ENCODE results near the gene SRRM1. TPM values are rescaled to one million over a fixed set of nuclear protein-coding genes. Genes with fewer than 3 reads are reported as not detected.

SRRM1 gene
- total and polyA plus RNA-seq, 10 of the 15 experiments (the other 5 are each of a cell fraction or from before 2014, with no cell fraction given), result 36.8 to 285 (median 126) TPM

DNA sequence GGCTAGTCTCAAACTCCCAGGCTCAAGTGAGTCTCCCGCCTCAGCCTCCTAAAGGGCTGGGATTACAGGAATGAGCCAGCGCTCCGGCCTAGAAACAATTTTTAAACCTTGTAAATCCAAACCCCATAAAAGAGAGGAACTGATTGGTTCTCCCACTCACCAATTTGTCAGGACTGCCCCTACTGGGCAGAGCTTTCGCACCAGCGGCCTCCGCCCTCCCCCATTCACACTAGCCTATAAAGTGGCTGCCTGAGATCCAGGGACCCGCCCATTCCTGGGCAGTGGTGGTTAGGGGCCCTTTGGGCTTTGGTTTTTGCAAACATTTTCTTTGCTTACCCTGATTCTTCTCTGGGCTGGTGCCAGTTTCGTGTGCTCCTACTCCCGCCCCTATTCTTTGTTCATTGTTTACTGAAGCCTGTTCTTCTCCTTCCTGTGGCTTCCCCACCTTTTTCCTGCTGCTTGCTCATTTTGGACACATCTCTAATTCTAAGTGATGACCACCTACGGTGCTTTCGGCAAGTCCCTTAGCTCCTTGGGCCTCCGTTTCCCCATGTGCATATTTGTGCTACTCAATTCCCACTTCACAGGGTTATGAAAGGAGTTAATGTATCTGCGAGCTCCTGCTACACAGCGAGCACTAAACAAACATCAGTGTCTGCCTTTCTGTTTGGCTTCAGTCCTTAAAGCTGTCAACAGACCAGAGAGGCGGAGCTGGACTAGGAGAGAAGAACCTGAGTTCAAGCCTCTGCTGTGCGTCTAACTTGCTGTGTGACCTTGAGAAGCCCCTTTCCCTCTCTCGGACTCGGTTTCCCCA lies 62.4 kb downstream of the SRRM1 start:
- Histone ChIP-seq H2AFZ (ENCODE audit: control insufficient read depth, low read depth, low read length) (peak overlapping the region; percentile 33), H3K27ac (ENCODE audit: control insufficient read depth, insufficient read depth) (no peak overlapping the region)
- TF ChIP-seq, protein P1, sequence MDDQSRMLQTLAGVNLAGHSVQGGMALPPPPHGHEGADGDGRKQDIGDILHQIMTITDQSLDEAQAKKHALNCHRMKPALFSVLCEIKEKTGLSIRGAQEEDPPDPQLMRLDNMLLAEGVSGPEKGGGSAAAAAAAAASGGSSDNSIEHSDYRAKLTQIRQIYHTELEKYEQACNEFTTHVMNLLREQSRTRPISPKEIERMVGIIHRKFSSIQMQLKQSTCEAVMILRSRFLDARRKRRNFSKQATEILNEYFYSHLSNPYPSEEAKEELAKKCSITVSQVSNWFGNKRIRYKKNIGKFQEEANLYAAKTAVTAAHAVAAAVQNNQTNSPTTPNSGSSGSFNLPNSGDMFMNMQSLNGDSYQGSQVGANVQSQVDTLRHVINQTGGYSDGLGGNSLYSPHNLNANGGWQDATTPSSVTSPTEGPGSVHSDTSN (IDR thresholded peaks at IDR 0.05; ENCODE audit: insufficient replicate concordance, low read depth, low read length), result no peak
- peak; percentile 62 to 74 for TF ChIP-seq IKZF2 (IDR thresholded peaks at IDR 0.05)
- TF ChIP-seq EP300 (IDR thresholded peaks at IDR 0.05; ENCODE audit: borderline replicate concordance in 1 of 2, control insufficient read depth in 1 of 2, low read depth in 2 of 2, low read length in 2 of 2), result no peak
- no peak for TF ChIP-seq BRCA1 (IDR thresholded peaks at IDR 0.05; ENCODE audit: low read depth, low read length)
- no peak for TF ChIP-seq GABPA (IDR thresholded peaks at IDR 0.05; ENCODE audit: low read depth)
- no peak for TF ChIP-seq RBBP5 (conservative IDR thresholded peaks at IDR 0.05)
- TF ChIP-seq ZNF622 (IDR thresholded peaks at IDR 0.05), result no peak
- no peak for TF ChIP-seq MEF2B (IDR thresholded peaks at IDR 0.05; ENCODE audit: partially characterized antibody, poor library complexity, severe bottlenecking)
- no peak for TF ChIP-seq PML (IDR thresholded peaks at IDR 0.05; ENCODE audit: low read length)
- no peak for TF ChIP-seq IRF4 (IDR thresholded peaks at IDR 0.05; ENCODE audit: low read depth, low read length)
- TF ChIP-seq CREB1 (IDR thresholded peaks at IDR 0.05; ENCODE audit: low read depth), result no peak
- TF ChIP-seq NR2F1 (conservative IDR thresholded peaks at IDR 0.05), result no peak
- TF ChIP-seq TARDBP (IDR thresholded peaks at IDR 0.05; ENCODE audit: borderline replicate concordance), result no peak
- peak; percentile 42; the same call in 1 of the 2 replicates for TF ChIP-seq SPI1 (IDR thresholded peaks at IDR 0.05; ENCODE audit: borderline replicate concordance, insufficient read depth, low read depth, low read length)
- TF ChIP-seq BHLHE40 (IDR thresholded peaks at IDR 0.05; ENCODE audit: borderline replicate concordance in 1 of 2, low read depth in 2 of 2, low read length in 1 of 2), result no peak
- TF ChIP-seq RCOR1 (conservative IDR thresholded peaks at IDR 0.05; ENCODE audit: low read depth, low read length), result no peak
- TF ChIP-seq, protein P2, sequence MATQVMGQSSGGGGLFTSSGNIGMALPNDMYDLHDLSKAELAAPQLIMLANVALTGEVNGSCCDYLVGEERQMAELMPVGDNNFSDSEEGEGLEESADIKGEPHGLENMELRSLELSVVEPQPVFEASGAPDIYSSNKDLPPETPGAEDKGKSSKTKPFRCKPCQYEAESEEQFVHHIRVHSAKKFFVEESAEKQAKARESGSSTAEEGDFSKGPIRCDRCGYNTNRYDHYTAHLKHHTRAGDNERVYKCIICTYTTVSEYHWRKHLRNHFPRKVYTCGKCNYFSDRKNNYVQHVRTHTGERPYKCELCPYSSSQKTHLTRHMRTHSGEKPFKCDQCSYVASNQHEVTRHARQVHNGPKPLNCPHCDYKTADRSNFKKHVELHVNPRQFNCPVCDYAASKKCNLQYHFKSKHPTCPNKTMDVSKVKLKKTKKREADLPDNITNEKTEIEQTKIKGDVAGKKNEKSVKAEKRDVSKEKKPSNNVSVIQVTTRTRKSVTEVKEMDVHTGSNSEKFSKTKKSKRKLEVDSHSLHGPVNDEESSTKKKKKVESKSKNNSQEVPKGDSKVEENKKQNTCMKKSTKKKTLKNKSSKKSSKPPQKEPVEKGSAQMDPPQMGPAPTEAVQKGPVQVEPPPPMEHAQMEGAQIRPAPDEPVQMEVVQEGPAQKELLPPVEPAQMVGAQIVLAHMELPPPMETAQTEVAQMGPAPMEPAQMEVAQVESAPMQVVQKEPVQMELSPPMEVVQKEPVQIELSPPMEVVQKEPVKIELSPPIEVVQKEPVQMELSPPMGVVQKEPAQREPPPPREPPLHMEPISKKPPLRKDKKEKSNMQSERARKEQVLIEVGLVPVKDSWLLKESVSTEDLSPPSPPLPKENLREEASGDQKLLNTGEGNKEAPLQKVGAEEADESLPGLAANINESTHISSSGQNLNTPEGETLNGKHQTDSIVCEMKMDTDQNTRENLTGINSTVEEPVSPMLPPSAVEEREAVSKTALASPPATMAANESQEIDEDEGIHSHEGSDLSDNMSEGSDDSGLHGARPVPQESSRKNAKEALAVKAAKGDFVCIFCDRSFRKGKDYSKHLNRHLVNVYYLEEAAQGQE (IDR thresholded peaks at IDR 0.05; ENCODE audit: low read depth, low read length), result no peak
- TF ChIP-seq CBX3 (IDR thresholded peaks at IDR 0.05; ENCODE audit: borderline replicate concordance, low read depth), result no peak

More for the DNA sequence above, 62.4 kb downstream of the SRRM1 start:
- DNase-seq (ENCODE audit: low read depth, low spot score), result peak; percentile 82
- peak; percentile 99 for ATAC-seq
- no TSS peak for BruUV-seq (replicated peaks)
- Histone ChIP-seq H3K9ac (ENCODE audit: control insufficient read depth, insufficient read depth, low read length) (no peak overlapping the region), H4K20me1 (ENCODE audit: control insufficient read depth, insufficient read depth) (no peaks in the 10 kb centered on the region), H3K36me3 (ENCODE audit: control insufficient read depth in 2 of 2, insufficient read depth in 2 of 2, low read length in 1 of 2) (no peaks in the 10 kb centered on the region), H3K79me2 (ENCODE audit: control insufficient read depth, insufficient read depth, low read length) (no peaks in the 10 kb centered on the region), H3K9me3 (replicated peaks; ENCODE audit: control insufficient read depth, insufficient read depth, low read length) (no peaks in the 10 kb centered on the region), H3K4me2 (ENCODE audit: control insufficient read depth, insufficient read depth) (peak overlapping the region; percentile 52; the same call in 1 of the 2 replicates), H3K27me3 (replicated peaks in 1 of 2; ENCODE audit: control insufficient read depth in 2 of 2, insufficient read depth in 2 of 2, low read length in 1 of 2) (no peaks in the 10 kb centered on the region), H3K4me1 (ENCODE audit: control insufficient read depth, insufficient read depth, low read length) (peaks cover 3% of the 10 kb centered on the region), H3K4me3 (peak overlapping the region; percentile 8; the same call in 1 of the 2 replicates)
- FAIRE-seq, result peak; percentile 69
- ChIA-PET CTCF (interaction anchor here (0.6 to 2.5 kb wide), 6 partner anchors 17 to 799 kb away, joined by 3 to 10 read pairs (median 4); partner anchors contain the start of gene CLIC4), POLR2A (interaction anchor here (0.6 to 2.0 kb wide), 8 partner anchors 11 to 131 kb away, joined by 3 to 14 read pairs (median 4); no protein-coding TSS in a partner anchor), RAD21 (ENCODE audit: unreplicated experiment) (interaction anchor here (0.7 to 2.4 kb wide), 8 partner anchors 9 to 130 kb away, joined by 3 to 12 read pairs (median 6); partner anchors contain the start of gene CLIC4), SMC1A (ENCODE audit: uncharacterized antibody, unreplicated experiment) (interaction anchor here (0.7 to 4.5 kb wide), 10 partner anchors 10 to 125 kb away, joined by 3 to 26 read pairs (median 5); partner anchors contain the start of gene CLIC4)
- intact Hi-C loops (cut with micrococcal nuclease; ENCODE audit: unreplicated experiment) (loop anchor here (1.0 kb wide), 1 partner anchor 40 kb away; the partner anchor contains the start of gene CLIC4), in situ Hi-C loops (cut with MboI) (no loop called here)
- 57% methylated on average over 18 of the region's 18 CpGs for WGBS (ENCODE audit: insufficient coverage, insufficient replicate concordance, low lambda C conversion rate, missing lambda C conversion rate)
